ENCODE results near the gene GPR17. TPM values are rescaled to one million over a fixed set of nuclear protein-coding genes. Genes with fewer than 3 reads are reported as not detected.

Gene GPR17
- total RNA-seq, 1 donor from 2014 or later: not detected

GRCh38 chr2:127673291-127674069 lies 27.5 kb downstream of the GPR17 start:
- peak; percentile 81 for DNase-seq (ENCODE audit: extremely low spot score, unreplicated experiment)
- H3K27me3 Mint-ChIP-seq (ENCODE audit: unreplicated experiment): no peaks in the 10 kb centered on the region

DNA sequence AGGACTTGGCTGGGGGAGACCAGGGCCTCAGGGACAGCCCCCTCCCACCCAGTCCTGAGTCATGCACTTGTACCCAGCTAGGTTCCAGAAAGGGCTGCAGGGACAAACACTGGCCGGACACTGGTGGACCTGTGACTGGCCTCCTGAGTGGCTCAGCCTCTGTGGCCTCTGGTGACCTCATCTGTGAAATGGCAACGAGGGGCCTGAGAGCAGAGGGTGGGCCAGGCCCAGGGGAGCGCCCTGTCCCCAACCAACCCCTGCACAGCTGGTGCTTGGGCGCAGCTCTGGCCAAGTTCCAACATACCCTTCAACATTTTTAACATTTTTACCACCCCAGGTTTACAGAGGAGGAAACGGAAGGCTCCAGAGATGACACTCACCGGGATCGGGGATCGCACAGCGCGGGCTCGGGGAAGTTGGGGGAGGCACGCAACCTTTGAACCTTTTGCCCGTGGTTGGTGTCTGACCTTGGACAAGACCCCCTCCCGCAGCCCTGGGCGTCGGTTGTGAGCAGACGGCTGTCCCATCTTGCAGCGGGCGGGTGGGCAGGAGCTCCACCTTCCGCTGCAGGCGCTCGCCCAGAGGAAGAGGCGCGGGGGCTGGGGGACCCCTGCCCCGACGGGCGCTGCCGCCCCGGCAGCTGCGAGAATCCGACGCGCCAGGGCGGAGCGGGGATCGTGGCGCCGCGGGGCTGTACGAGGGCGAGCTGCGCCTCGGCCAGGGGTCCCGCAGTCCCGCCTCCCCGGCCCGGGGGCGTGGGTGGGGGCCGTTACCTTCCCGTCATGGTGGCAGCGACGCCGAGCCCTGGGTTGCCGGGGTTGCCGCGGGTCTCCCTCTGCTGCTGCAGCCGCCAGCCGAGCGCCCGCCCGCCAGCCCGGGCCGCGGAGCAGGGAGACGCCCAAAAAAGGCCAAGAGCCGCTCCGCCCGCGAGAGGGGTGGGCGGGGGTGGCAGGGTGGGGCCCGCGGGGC lies 28.6 kb downstream of the GPR17 start:
- DNase-seq (ENCODE audit: extremely low spot score, unreplicated experiment): no peak
- Mint-ChIP-seq H3K4me3 (ENCODE audit: unreplicated experiment) (peak overlapping the region; percentile 81), H3K27me3 (ENCODE audit: unreplicated experiment) (no peaks in the 10 kb centered on the region), H3K4me1 (ENCODE audit: unreplicated experiment) (peaks cover 48% of the 10 kb centered on the region), H3K9me3 (ENCODE audit: unreplicated experiment) (no peaks in the 10 kb centered on the region), H3K27ac (ENCODE audit: unreplicated experiment) (peak overlapping the region; percentile 83), H3K36me3 (ENCODE audit: unreplicated experiment) (peaks cover 2% of the 10 kb centered on the region)
- TF ChIP-seq, protein P1, sequence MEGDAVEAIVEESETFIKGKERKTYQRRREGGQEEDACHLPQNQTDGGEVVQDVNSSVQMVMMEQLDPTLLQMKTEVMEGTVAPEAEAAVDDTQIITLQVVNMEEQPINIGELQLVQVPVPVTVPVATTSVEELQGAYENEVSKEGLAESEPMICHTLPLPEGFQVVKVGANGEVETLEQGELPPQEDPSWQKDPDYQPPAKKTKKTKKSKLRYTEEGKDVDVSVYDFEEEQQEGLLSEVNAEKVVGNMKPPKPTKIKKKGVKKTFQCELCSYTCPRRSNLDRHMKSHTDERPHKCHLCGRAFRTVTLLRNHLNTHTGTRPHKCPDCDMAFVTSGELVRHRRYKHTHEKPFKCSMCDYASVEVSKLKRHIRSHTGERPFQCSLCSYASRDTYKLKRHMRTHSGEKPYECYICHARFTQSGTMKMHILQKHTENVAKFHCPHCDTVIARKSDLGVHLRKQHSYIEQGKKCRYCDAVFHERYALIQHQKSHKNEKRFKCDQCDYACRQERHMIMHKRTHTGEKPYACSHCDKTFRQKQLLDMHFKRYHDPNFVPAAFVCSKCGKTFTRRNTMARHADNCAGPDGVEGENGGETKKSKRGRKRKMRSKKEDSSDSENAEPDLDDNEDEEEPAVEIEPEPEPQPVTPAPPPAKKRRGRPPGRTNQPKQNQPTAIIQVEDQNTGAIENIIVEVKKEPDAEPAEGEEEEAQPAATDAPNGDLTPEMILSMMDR (IDR thresholded peaks at IDR 0.05): no peak

More at GRCh38 chr2:127673291-127674069, 27.5 kb downstream of the GPR17 start:
- H3K4me1 Mint-ChIP-seq (ENCODE audit: unreplicated experiment): peaks cover 48% of the 10 kb centered on the region
- TF ChIP-seq, protein P1 (IDR thresholded peaks at IDR 0.05): no peak
- peak overlapping the region; percentile 81 for H3K4me3 Mint-ChIP-seq (ENCODE audit: unreplicated experiment)
- peaks cover 2% of the 10 kb centered on the region for H3K36me3 Mint-ChIP-seq (ENCODE audit: unreplicated experiment)
- peak overlapping the region; percentile 83 for H3K27ac Mint-ChIP-seq (ENCODE audit: unreplicated experiment)
- no peaks in the 10 kb centered on the region for H3K9me3 Mint-ChIP-seq (ENCODE audit: unreplicated experiment)

DNA sequence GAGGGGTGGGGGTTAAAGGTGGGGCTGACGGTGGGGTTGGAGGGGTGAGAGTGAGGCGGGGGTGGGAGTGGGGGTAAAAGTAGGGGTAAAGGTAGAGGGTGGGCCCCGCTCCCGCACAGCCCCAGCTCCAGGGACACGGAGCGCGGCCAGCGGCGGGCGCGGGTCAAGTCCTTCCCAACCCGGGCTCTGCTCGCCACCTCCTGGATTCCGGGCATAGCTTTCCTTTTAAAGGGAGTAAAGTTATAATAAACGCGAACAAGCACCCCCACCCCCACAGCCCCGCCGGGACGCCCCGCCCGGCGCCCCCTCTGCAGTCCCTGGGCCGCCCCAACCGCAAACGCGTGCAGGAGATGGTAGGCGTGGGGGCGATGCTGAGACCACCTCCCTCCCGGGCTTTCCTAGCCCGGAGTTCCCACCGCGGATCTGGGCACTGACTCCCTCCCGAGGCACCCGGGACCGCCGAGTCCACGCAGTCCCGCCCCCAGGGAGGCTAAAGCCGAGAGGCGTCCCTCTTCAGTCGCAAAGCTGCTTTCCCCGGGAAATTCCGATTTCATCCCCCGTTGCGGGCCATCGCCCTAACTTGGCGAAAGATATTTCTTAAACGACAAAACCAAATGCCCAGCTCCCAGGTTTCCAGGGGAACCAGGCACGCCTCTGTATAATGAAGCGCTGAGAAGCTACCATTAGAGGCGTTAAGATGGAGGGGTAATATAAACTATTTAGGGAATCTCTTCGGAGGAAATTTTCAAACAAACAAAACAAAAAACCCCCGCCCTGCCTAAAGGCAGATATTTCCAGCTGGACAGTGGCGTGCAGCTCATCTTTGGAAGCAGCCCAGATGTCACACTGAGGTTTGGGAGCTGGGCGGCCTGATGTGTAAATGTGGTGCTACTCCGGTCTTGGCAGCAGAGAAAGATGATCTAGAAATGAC lies 29.6 kb downstream of the GPR17 start, which contains the start of gene LIMS2:
TSS of gene LIMS2 (minus strand) at position 200 of the 931 bp plus-strand sequence. CDS start 506 bp downstream, outside the sequence.
- TF ChIP-seq, protein P1 (IDR thresholded peaks at IDR 0.05): peak; percentile 35
- Mint-ChIP-seq H3K4me3 (ENCODE audit: unreplicated experiment) (peak within 1 kb of the TSS; percentile 81), H3K9me3 (ENCODE audit: unreplicated experiment) (no peaks in the 10 kb centered on the region), H3K27ac (ENCODE audit: unreplicated experiment) (peak within 1 kb of the TSS; percentile 89), H3K4me1 (ENCODE audit: unreplicated experiment) (peaks cover 41% of the 10 kb centered on the region), H3K36me3 (ENCODE audit: unreplicated experiment) (no peaks in the 10 kb centered on the region), H3K27me3 (ENCODE audit: unreplicated experiment) (no peaks in the 10 kb centered on the region)
- peak; percentile 88 for DNase-seq (ENCODE audit: extremely low spot score, unreplicated experiment)

DNA sequence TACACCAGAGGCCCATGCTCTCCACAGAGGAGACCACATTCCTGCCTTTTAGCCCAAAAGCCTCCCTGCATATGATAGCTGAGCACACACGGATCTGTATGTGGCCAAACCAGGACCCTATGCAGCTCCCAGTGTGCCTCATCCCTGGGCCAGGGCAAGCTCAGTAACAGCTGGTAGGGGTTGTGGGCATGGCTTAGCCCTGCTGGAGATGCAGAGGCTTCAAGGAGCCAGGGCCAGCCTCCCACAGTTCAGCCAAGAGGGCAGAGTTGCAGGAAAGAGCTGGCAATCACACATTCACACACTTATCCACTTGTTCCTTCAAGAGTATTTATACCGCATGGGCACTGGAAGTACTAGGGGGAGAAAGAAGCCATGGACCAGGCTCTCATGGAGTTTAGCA lies 31.0 kb downstream of the GPR17 start:
- H3K4me1 Mint-ChIP-seq (ENCODE audit: unreplicated experiment): peaks cover 43% of the 10 kb centered on the region

More for the DNA sequence above, 31.0 kb downstream of the GPR17 start:
- DNase-seq (ENCODE audit: extremely low spot score, unreplicated experiment): no peak
- no peak overlapping the region for H3K4me3 Mint-ChIP-seq (ENCODE audit: unreplicated experiment)
- H3K36me3 Mint-ChIP-seq (ENCODE audit: unreplicated experiment): no peaks in the 10 kb centered on the region
- H3K9me3 Mint-ChIP-seq (ENCODE audit: unreplicated experiment): no peaks in the 10 kb centered on the region
- no peak overlapping the region for H3K27ac Mint-ChIP-seq (ENCODE audit: unreplicated experiment)
- TF ChIP-seq, protein P1 (IDR thresholded peaks at IDR 0.05): no peak
- no peaks in the 10 kb centered on the region for H3K27me3 Mint-ChIP-seq (ENCODE audit: unreplicated experiment)

Measured in osteocyte (in vitro differentiated cells).